Measurements from ENCODE around the gene RALGDS.

- no peak for TF ChIP-seq CTCF (IDR thresholded peaks at IDR 0.05)
- TF ChIP-seq POLR2A (IDR thresholded peaks at IDR 0.05), result no peak
Measured at GRCh38 chr9:133075925-133076630, 45.0 kb downstream of the RALGDS start.
